ENCODE results near the gene LIN37. TPM values are rescaled to one million over a fixed set of nuclear protein-coding genes. Genes with fewer than 3 reads are reported as not detected.

LIN37 gene
- total RNA-seq, 1 donor, result 13.8 TPM

GRCh38 chr19:35727053-35727955 is 21.1 kb upstream of the LIN37 start:
- no peak for TF ChIP-seq CTCF (IDR thresholded peaks at IDR 0.05; ENCODE audit: insufficient read depth, low read depth, low read length)
- no peak for DNase-seq (ENCODE audit: low read depth)
- H3K4me3 ChIP-seq (ENCODE audit: low read depth, low read length), result no peak overlapping the region

GRCh38 chr19:35727956-35728706 is 20.2 kb upstream of the LIN37 start:
- DNase-seq (ENCODE audit: low read depth), result no peak
- no peak for TF ChIP-seq CTCF (IDR thresholded peaks at IDR 0.05; ENCODE audit: insufficient read depth, low read depth, low read length)
- no peak overlapping the region for H3K4me3 ChIP-seq (ENCODE audit: low read depth, low read length)

GRCh38 chr19:35729021-35729420 is 19.4 kb upstream of the LIN37 start:
- no peak for DNase-seq (ENCODE audit: low read depth)

GRCh38 chr19:35729763-35730162 is 18.6 kb upstream of the LIN37 start:
- H3K4me3 ChIP-seq (ENCODE audit: low read depth, low read length), result no peak overlapping the region
- DNase-seq (ENCODE audit: low read depth), result no peak
- TF ChIP-seq CTCF (IDR thresholded peaks at IDR 0.05; ENCODE audit: insufficient read depth, low read depth, low read length), result no peak

More at GRCh38 chr19:35729021-35729420, 19.4 kb upstream of the LIN37 start:
- H3K4me3 ChIP-seq (ENCODE audit: low read depth, low read length), result no peak overlapping the region
- no peak for TF ChIP-seq CTCF (IDR thresholded peaks at IDR 0.05; ENCODE audit: insufficient read depth, low read depth, low read length)

- no peak overlapping the region for H3K4me3 ChIP-seq (ENCODE audit: low read depth, low read length)
- no peak for DNase-seq (ENCODE audit: low read depth)
- no peak for TF ChIP-seq CTCF (IDR thresholded peaks at IDR 0.05; ENCODE audit: insufficient read depth, low read depth, low read length)
Measured at GRCh38 chr19:35730326-35730725, 18.1 kb upstream of the LIN37 start.

GRCh38 chr19:35731353-35731752 is 17.0 kb upstream of the LIN37 start:
- no peak for DNase-seq (ENCODE audit: low read depth)
- TF ChIP-seq CTCF (IDR thresholded peaks at IDR 0.05; ENCODE audit: insufficient read depth, low read depth, low read length), result no peak
- no peak overlapping the region for H3K4me3 ChIP-seq (ENCODE audit: low read depth, low read length)
